CD4-positive, alpha-beta T cell treated with Interleukin-12 subunit alpha and Interleukin-12 subunit beta, for 1 hour (primary cell): ENCODE data around the gene HOXC10.

Experiments used
- DNase-seq: peaks from one replicate; pipeline ENCODE4 v3.0.0-alpha.2; 2020

Gene HOXC10

GRCh38 chr12:53984901-53985691 is at the start of gene HOXC10:
Gene HOXC10 (plus strand): TSS chr12:53985146. CDS start chr12:53985260, 114 bp downstream.
- peak; percentile 74 for DNase-seq

GRCh38 chr12:53935383-53936341 is 49.3 kb upstream of the HOXC10 start:
- no peak for DNase-seq

GRCh38 chr12:53937099-53937498 is 47.8 kb upstream of the HOXC10 start:
- no peak for DNase-seq

GRCh38 chr12:53937596-53938325 is 47.2 kb upstream of the HOXC10 start:
- no peak for DNase-seq

- DNase-seq: no peak
Observed at GRCh38 chr12:53938326-53939140, 46.4 kb upstream of the HOXC10 start, which contains the start of gene HOXC13. Gene HOXC13 (plus strand): TSS chr12:53938831. CDS start chr12:53938907, 76 bp downstream.

- no peak for DNase-seq
Observed at GRCh38 chr12:53939141-53940108, 45.5 kb upstream of the HOXC10 start.

GRCh38 chr12:53940443-53941014 is 44.4 kb upstream of the HOXC10 start:
- DNase-seq: no peak

GRCh38 chr12:53941187-53941586 is 43.8 kb upstream of the HOXC10 start:
- no peak for DNase-seq

- no peak for DNase-seq
Observed at GRCh38 chr12:53941750-53942149, 43.2 kb upstream of the HOXC10 start.

- DNase-seq: no peak
Observed at GRCh38 chr12:53942467-53942997, 42.4 kb upstream of the HOXC10 start.

- DNase-seq: no peak
Observed at GRCh38 chr12:53944209-53944608, 40.7 kb upstream of the HOXC10 start.

GRCh38 chr12:53944907-53945847 is 39.8 kb upstream of the HOXC10 start:
- no peak for DNase-seq

- no peak for DNase-seq
Observed at GRCh38 chr12:53947743-53948142, 37.2 kb upstream of the HOXC10 start.

GRCh38 chr12:53948650-53949593 is 36.0 kb upstream of the HOXC10 start:
- DNase-seq: no peak

- no peak for DNase-seq
Observed at GRCh38 chr12:53949631-53950436, 35.1 kb upstream of the HOXC10 start.

GRCh38 chr12:53950437-53950773 is 34.5 kb upstream of the HOXC10 start:
- no peak for DNase-seq
